Activated T-helper 1 cell treated with anti-CD3 and anti-CD28 coated beads, Interleukin-12 subunit alpha, Interleukin-12 subunit beta, Interleukin-2, Interleukin-4 antibody, amounts not matched to agents 30 ng/mL and 10 ng/mL and 1 ng/mL, durations not matched to agents 14 hours and 24 hours and 36 hours (primary cell): Measurements from ENCODE around the gene B4GAT1. TPM values are rescaled to one million over a fixed set of nuclear protein-coding genes. Genes with fewer than 3 reads are reported as not detected.
"Not testable (repeated sequence)": the region's sequence is repeated elsewhere in the genome, so short reads cannot be mapped to it uniquely, and the experiment has no call there.

ENCODE experiments used
- DNase-seq: peaks from one replicate; pipeline ENCODE4 v3.0.0; 2021; ENCODE audit warnings: low spot score
- H3K27ac Mint-ChIP-seq: one replicate; pipeline ENCODE4 v1.8.0; 2021; ENCODE audit warnings: mild to moderate bottlenecking, mixed read lengths
- H3K27me3 Mint-ChIP-seq: one replicate; pipeline ENCODE4 v1.8.0; 2022; ENCODE audit warnings: mild to moderate bottlenecking, moderate library complexity, mixed read lengths; ENCODE audit not compliant: insufficient read depth
- H3K36me3 Mint-ChIP-seq: one replicate; pipeline ENCODE4 v1.8.0; 2021; ENCODE audit warnings: low read depth, mixed read lengths
- H3K4me1 Mint-ChIP-seq: one replicate; pipeline ENCODE4 v1.8.0; 2021; ENCODE audit warnings: low read depth, mixed read lengths
- H3K4me3 Mint-ChIP-seq: one replicate; pipeline ENCODE4 v1.8.0; 2021; ENCODE audit warnings: mild to moderate bottlenecking, moderate library complexity, mixed read lengths
- H3K9me3 Mint-ChIP-seq: one replicate; pipeline ENCODE4 v1.8.0; 2021; ENCODE audit warnings: mixed read lengths
- intact Hi-C: fragments of 100-400 bp; cut with micrococcal nuclease; formaldehyde crosslinking; loops from one replicate; pipeline ENCODE4 v1.15.1; 2024
- total RNA-seq: library from RNA; stranded (reverse); gene quantifications from 2 replicates; pipeline ENCODE4 v1.2.3, GENCODE V29; 2022

Gene B4GAT1
- total RNA-seq, 1 donor from 2014 or later: 12.1 TPM

GRCh38 chr11:66320289-66320688 lies 27.1 kb downstream of the B4GAT1 start:
- peaks cover 22% of the 10 kb centered on the region for H3K4me1 Mint-ChIP-seq

GRCh38 chr11:66318600-66318970 lies 28.8 kb downstream of the B4GAT1 start:
- H3K9me3 Mint-ChIP-seq: peaks cover 5% of the 10 kb centered on the region
- intact Hi-C loops: no loop called here
- H3K36me3 Mint-ChIP-seq: peaks cover 2% of the 10 kb centered on the region
- no peak overlapping the region for H3K4me3 Mint-ChIP-seq
- no peak for DNase-seq
- H3K27me3 Mint-ChIP-seq: peaks cover 13% of the 10 kb centered on the region
- H3K4me1 Mint-ChIP-seq: peaks cover 29% of the 10 kb centered on the region
- H3K27ac Mint-ChIP-seq: no peak overlapping the region

More at GRCh38 chr11:66320289-66320688, 27.1 kb downstream of the B4GAT1 start:
- H3K9me3 Mint-ChIP-seq, H3K27ac Mint-ChIP-seq, H3K4me3 Mint-ChIP-seq, intact Hi-C loops, DNase-seq, H3K36me3 Mint-ChIP-seq: not testable (repeated sequence)
- H3K27me3 Mint-ChIP-seq: peaks cover 13% of the 10 kb centered on the region

GRCh38 chr11:66317723-66318599 lies 29.5 kb downstream of the B4GAT1 start:
- intact Hi-C loops: no loop called here
- peaks cover 13% of the 10 kb centered on the region for H3K27me3 Mint-ChIP-seq
- DNase-seq: no peak
- H3K36me3 Mint-ChIP-seq: peaks cover 2% of the 10 kb centered on the region
- peaks cover 29% of the 10 kb centered on the region for H3K4me1 Mint-ChIP-seq
- peak overlapping the region; percentile 44 for H3K27ac Mint-ChIP-seq
- peaks cover 5% of the 10 kb centered on the region for H3K9me3 Mint-ChIP-seq
- H3K4me3 Mint-ChIP-seq: peak overlapping the region; percentile 7

GRCh38 chr11:66317322-66317722 lies 30.1 kb downstream of the B4GAT1 start:
- no peak for DNase-seq
- Mint-ChIP-seq H3K27ac (peak overlapping the region; percentile 44), H3K9me3 (peaks cover 5% of the 10 kb centered on the region), H3K36me3 (peaks cover 2% of the 10 kb centered on the region), H3K27me3 (peaks cover 11% of the 10 kb centered on the region), H3K4me1 (peaks cover 29% of the 10 kb centered on the region), H3K4me3 (peak overlapping the region; percentile 7)
- intact Hi-C loops: no loop called here

- Mint-ChIP-seq H3K4me1 (peaks cover 31% of the 10 kb centered on the region), H3K9me3 (peaks cover 5% of the 10 kb centered on the region), H3K4me3 (peak within 1 kb of the TSS; percentile 7), H3K27me3 (peaks cover 11% of the 10 kb centered on the region), H3K27ac (peak within 1 kb of the TSS; percentile 44), H3K36me3 (peaks cover 2% of the 10 kb centered on the region)
- intact Hi-C loops: no loop called here
- DNase-seq: no peak
Observed at GRCh38 chr11:66316849-66317251, 30.6 kb downstream of the B4GAT1 start, which contains the start of gene CD248. TSS of gene CD248 (minus strand) at chr11:66317044. CDS start at chr11:66317027, 17 bp downstream.

- peaks cover 2% of the 10 kb centered on the region for H3K36me3 Mint-ChIP-seq
- H3K4me3 Mint-ChIP-seq: no peak overlapping the region
- H3K27me3 Mint-ChIP-seq: peaks cover 11% of the 10 kb centered on the region
- intact Hi-C loops: no loop called here
- no peak overlapping the region for H3K27ac Mint-ChIP-seq
- peaks cover 5% of the 10 kb centered on the region for H3K9me3 Mint-ChIP-seq
- no peak for DNase-seq
- peaks cover 37% of the 10 kb centered on the region for H3K4me1 Mint-ChIP-seq
Observed at GRCh38 chr11:66315921-66316811, 31.3 kb downstream of the B4GAT1 start.

- intact Hi-C loops: no loop called here
- peaks cover 37% of the 10 kb centered on the region for H3K4me1 Mint-ChIP-seq
- H3K27ac Mint-ChIP-seq: no peak overlapping the region
- no peak for DNase-seq
- peaks cover 9% of the 10 kb centered on the region for H3K27me3 Mint-ChIP-seq
- H3K9me3 Mint-ChIP-seq: peaks cover 5% of the 10 kb centered on the region
- H3K4me3 Mint-ChIP-seq: peak overlapping the region; percentile 2
- H3K36me3 Mint-ChIP-seq: peaks cover 2% of the 10 kb centered on the region
Observed at GRCh38 chr11:66315498-66315885, 31.9 kb downstream of the B4GAT1 start.

- H3K4me1 Mint-ChIP-seq: peaks cover 37% of the 10 kb centered on the region
- H3K27me3 Mint-ChIP-seq: peaks cover 9% of the 10 kb centered on the region
- H3K4me3 Mint-ChIP-seq: peak overlapping the region; percentile 2
- no peak for DNase-seq
- intact Hi-C loops: no loop called here
- no peaks in the 10 kb centered on the region for H3K36me3 Mint-ChIP-seq
- H3K27ac Mint-ChIP-seq: no peak overlapping the region
- peaks cover under 1% of the 10 kb centered on the region for H3K9me3 Mint-ChIP-seq
Observed at GRCh38 chr11:66314561-66315497, 32.6 kb downstream of the B4GAT1 start.

- no peaks in the 10 kb centered on the region for H3K36me3 Mint-ChIP-seq
- peaks cover 33% of the 10 kb centered on the region for H3K4me1 Mint-ChIP-seq
- intact Hi-C loops: no loop called here
- peaks cover 7% of the 10 kb centered on the region for H3K27me3 Mint-ChIP-seq
- peak overlapping the region; percentile 61 for H3K27ac Mint-ChIP-seq
- peak overlapping the region; percentile 48 for H3K4me3 Mint-ChIP-seq
- no peaks in the 10 kb centered on the region for H3K9me3 Mint-ChIP-seq
- DNase-seq: no peak
Observed at GRCh38 chr11:66314186-66314501, 33.3 kb downstream of the B4GAT1 start.

- DNase-seq: no peak
- peak overlapping the region; percentile 95 for H3K4me3 Mint-ChIP-seq
- no peaks in the 10 kb centered on the region for H3K9me3 Mint-ChIP-seq
- peaks cover 7% of the 10 kb centered on the region for H3K27me3 Mint-ChIP-seq
- H3K27ac Mint-ChIP-seq: peak overlapping the region; percentile 94
- peaks cover 27% of the 10 kb centered on the region for H3K4me1 Mint-ChIP-seq
- H3K36me3 Mint-ChIP-seq: no peaks in the 10 kb centered on the region
- intact Hi-C loops: loop anchor here (2.0 kb wide), 2 partner anchors 125 to 363 kb away; partner anchors contain the start of genes MRPL11 and RBM4B
Observed at GRCh38 chr11:66313321-66314185, 33.9 kb downstream of the B4GAT1 start.

- Mint-ChIP-seq H3K27ac (peak overlapping the region; percentile 94), H3K9me3 (no peaks in the 10 kb centered on the region), H3K36me3 (no peaks in the 10 kb centered on the region), H3K4me1 (peaks cover 20% of the 10 kb centered on the region), H3K4me3 (peak overlapping the region; percentile 95), H3K27me3 (peaks cover 3% of the 10 kb centered on the region)
- intact Hi-C loops: loop anchor here (1.0 to 2.0 kb wide), 10 partner anchors 16 to 364 kb away; partner anchors contain the start of genes BRMS1, MRPL11, PELI3 and RAB1B
- peak; percentile 95 for DNase-seq
Observed at GRCh38 chr11:66312549-66313320, 34.7 kb downstream of the B4GAT1 start.
